Skeletal muscle tissue (tissue), 4 donors: ENCODE data around the gene ZNF512B. TPM values are rescaled to one million over a fixed set of nuclear protein-coding genes. Genes with fewer than 3 reads are reported as not detected.
"Not testable (repeated sequence)": the region's sequence is repeated elsewhere in the genome, so short reads cannot be mapped to it uniquely, and the experiment has no call there.

Source experiments
- H3K27ac ChIP-seq: one replicate; pipeline ENCODE4 v1.7.0; 2013; ENCODE audit warnings: mild to moderate bottlenecking, low read depth, low read length, inconsistent platforms
- H3K27me3 ChIP-seq, 3 donors: one replicate each; pipeline ENCODE4 v1.7.0; 2013; ENCODE audit warnings: low read length in 3 of 3; ENCODE audit not compliant: control insufficient read depth in 3 of 3, insufficient read depth in 3 of 3
- H3K36me3 ChIP-seq, 3 donors: one replicate each; pipeline ENCODE4 v1.7.0; 2013; ENCODE audit warnings: low read length in 3 of 3; ENCODE audit not compliant: control insufficient read depth in 3 of 3, insufficient read depth in 3 of 3
- H3K4me1 ChIP-seq, 3 donors: one replicate each; pipeline ENCODE4 v1.7.0; 2013; ENCODE audit warnings: low read length in 3 of 3, mild to moderate bottlenecking in 3 of 3; ENCODE audit not compliant: control insufficient read depth in 3 of 3, insufficient read depth in 3 of 3
- H3K4me3 ChIP-seq, 3 donors: one replicate each; pipeline ENCODE4 v1.7.0; 2013; ENCODE audit warnings: low read length in 3 of 3
- H3K9ac ChIP-seq, 3 donors: one replicate each; pipeline ENCODE4 v1.7.0; 2013; ENCODE audit warnings: low read length in 3 of 3, mild to moderate bottlenecking in 3 of 3, moderate library complexity in 2 of 3, low read depth in 1 of 3
- H3K9me3 ChIP-seq, 3 donors: one replicate each; pipeline ENCODE4 v1.7.0; 2013; ENCODE audit warnings: low read length in 3 of 3; ENCODE audit not compliant: control insufficient read depth in 3 of 3
- total RNA-seq: library from RNA; depleted of rRNA; stranded (reverse); fragments of >200 nt; gene quantifications from one replicate; pipeline ENCODE4 v1.2.3, GENCODE V29; 2014
- donor health status: Osteomylitis.

Gene ZNF512B
- total RNA-seq, 1 donor from 2014 or later, result 8.9 TPM

GRCh38 chr20:63963784-63964301, 5.9 kb downstream of the ZNF512B start:
- Histone ChIP-seq H3K27ac (no peak overlapping the region), H3K36me3 (peaks cover 39 to 59% (median 42%) of the 10 kb centered on the region in 3 donors), H3K4me1 (peaks cover 5 to 6% (median 6%) of the 10 kb centered on the region in 3 donors), H3K27me3 (no peaks in the 10 kb centered on the region), H3K4me3 (no peak overlapping the region), H3K9me3 (no peaks in the 10 kb centered on the region), H3K9ac (no peak overlapping the region)

- peaks cover under 1 to 3% (median under 1%) of the 10 kb centered on the region in 3 donors for H3K4me1 ChIP-seq
- no peak overlapping the region for H3K9ac ChIP-seq
- H3K9me3 ChIP-seq, result no peaks in the 10 kb centered on the region
- H3K36me3 ChIP-seq, result peaks cover 40 to 62% (median 42%) of the 10 kb centered on the region in 3 donors
- H3K27ac ChIP-seq, result no peak overlapping the region
- H3K4me3 ChIP-seq, result no peak overlapping the region
- no peaks in the 10 kb centered on the region for H3K27me3 ChIP-seq
Measured at GRCh38 chr20:63963348-63963741, 6.4 kb downstream of the ZNF512B start.

- Histone ChIP-seq H3K27ac (no peak overlapping the region), H3K9me3 (no peaks in the 10 kb centered on the region), H3K9ac (no peak overlapping the region), H3K4me3 (no peak overlapping the region), H3K4me1 (peaks cover 0 to 5% (median 3%) of the 10 kb centered on the region in 3 donors), H3K36me3 (peaks cover 35 to 58% (median 42%) of the 10 kb centered on the region in 3 donors), H3K27me3 (no peaks in the 10 kb centered on the region)
Measured at GRCh38 chr20:63962426-63963347, 7.0 kb downstream of the ZNF512B start.

- no peak overlapping the region for H3K9ac ChIP-seq
- no peaks in the 10 kb centered on the region for H3K9me3 ChIP-seq
- no peak overlapping the region for H3K27ac ChIP-seq
- no peaks in the 10 kb centered on the region for H3K27me3 ChIP-seq
- no peak overlapping the region for H3K4me3 ChIP-seq
- H3K36me3 ChIP-seq, result peaks cover 29 to 52% (median 39%) of the 10 kb centered on the region in 3 donors
- H3K4me1 ChIP-seq, result peaks cover 7 to 12% (median 10%) of the 10 kb centered on the region in 3 donors
Measured at GRCh38 chr20:63961664-63962425, 7.9 kb downstream of the ZNF512B start.

- peaks cover 20 to 46% (median 31%) of the 10 kb centered on the region in 3 donors for H3K36me3 ChIP-seq
- not testable (repeated sequence) for H3K27me3 ChIP-seq, H3K9ac ChIP-seq
Measured at GRCh38 chr20:63960654-63961621, 8.8 kb downstream of the ZNF512B start.

GRCh38 chr20:63959699-63960075, 10.0 kb downstream of the ZNF512B start:
- Histone ChIP-seq H3K27me3 (no peaks in the 10 kb centered on the region), H3K4me3 (no peak overlapping the region), H3K9me3 (no peaks in the 10 kb centered on the region), H3K4me1 (peaks cover 15 to 22% (median 21%) of the 10 kb centered on the region in 3 donors), H3K36me3 (peaks cover 21 to 49% (median 31%) of the 10 kb centered on the region in 3 donors), H3K27ac (no peak overlapping the region), H3K9ac (no peak overlapping the region)

More at GRCh38 chr20:63960654-63961621, 8.8 kb downstream of the ZNF512B start:
- not testable (repeated sequence) for H3K4me3 ChIP-seq, H3K27ac ChIP-seq, H3K9me3 ChIP-seq
- H3K4me1 ChIP-seq, result peaks cover 8 to 14% (median 11%) of the 10 kb centered on the region in 3 donors

- Histone ChIP-seq H3K27ac (no peak overlapping the region), H3K9me3 (no peaks in the 10 kb centered on the region), H3K36me3 (peaks cover 21 to 46% (median 26%) of the 10 kb centered on the region in 3 donors), H3K9ac (no peak overlapping the region), H3K4me1 (peaks cover 20 to 27% (median 27%) of the 10 kb centered on the region in 3 donors), H3K4me3 (no peak overlapping the region), H3K27me3 (no peaks in the 10 kb centered on the region)
Measured at GRCh38 chr20:63958964-63959698, 10.6 kb downstream of the ZNF512B start.

GRCh38 chr20:63958471-63958870, 11.3 kb downstream of the ZNF512B start:
- no peak overlapping the region for H3K27ac ChIP-seq
- H3K4me1 ChIP-seq, result peaks cover 26 to 34% (median 33%) of the 10 kb centered on the region in 3 donors
- peaks cover 15 to 40% (median 21%) of the 10 kb centered on the region in 3 donors for H3K36me3 ChIP-seq

More at GRCh38 chr20:63958471-63958870, 11.3 kb downstream of the ZNF512B start:
- Histone ChIP-seq H3K9ac (no peak overlapping the region), H3K4me3 (no peak overlapping the region), H3K27me3 (no peaks in the 10 kb centered on the region), H3K9me3 (no peaks in the 10 kb centered on the region)
